Activated CD4-positive, alpha-beta T cell treated with anti-CD3 and anti-CD28 coated beads for 4 hours (primary cell): ENCODE results near the gene NFKBIA.
"Not testable (repeated sequence)": the region's sequence is repeated elsewhere in the genome, so short reads cannot be mapped to it uniquely, and the experiment has no call there.

Source experiments
- DNase-seq, 2 donors: peaks; one replicate each; pipeline ENCODE4 v3.0.0-alpha.2; 2020

The NFKBIA gene

GRCh38 chr14:35407306-35407630 is 2.7 kb upstream of the NFKBIA start:
- DNase-seq, result no peak

DNA sequence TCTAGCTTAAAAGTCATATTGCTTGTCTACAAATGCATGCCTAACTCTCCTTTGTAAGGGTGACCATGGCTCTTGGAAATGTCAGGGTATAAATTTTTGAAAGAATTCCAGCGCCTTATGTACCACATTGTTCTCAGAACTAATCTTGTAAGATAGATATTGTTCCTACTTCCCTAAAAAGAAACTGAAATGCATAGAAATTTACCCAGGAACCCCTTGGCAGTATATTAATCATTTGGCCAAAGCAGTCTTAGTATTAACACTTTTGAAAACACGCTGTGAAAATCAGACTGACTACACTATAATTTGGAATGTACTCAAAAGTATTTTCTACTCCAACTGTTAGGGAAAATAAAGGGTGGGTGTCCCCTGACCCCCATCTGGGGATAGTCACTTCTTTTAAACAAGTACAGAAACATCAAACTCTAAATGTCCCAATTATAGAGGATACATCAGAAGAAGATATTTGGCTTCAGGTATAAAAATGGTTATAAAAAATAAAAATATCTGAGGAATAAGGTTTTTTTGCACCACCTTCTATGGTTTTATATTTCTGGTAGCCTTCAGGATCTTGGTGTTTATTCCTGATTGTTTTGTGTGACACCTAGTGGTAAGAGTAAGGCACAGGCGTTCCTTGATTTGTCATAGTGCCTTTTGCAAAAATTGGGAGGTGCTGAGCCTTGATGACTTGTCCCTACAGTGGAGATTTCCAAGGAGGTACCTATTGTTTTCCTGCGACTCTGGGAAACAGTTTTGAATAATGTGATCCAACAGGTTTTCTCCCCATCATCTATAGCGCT is 2.2 kb upstream of the NFKBIA start:
- no peak for DNase-seq

- no peak for DNase-seq
These were observed 1.5 kb upstream of the NFKBIA start for GRCh38 chr14:35406090-35406489.

- DNase-seq, result no peak
These were observed 901 bp upstream of the NFKBIA start for GRCh38 chr14:35405304-35405996.

DNA sequence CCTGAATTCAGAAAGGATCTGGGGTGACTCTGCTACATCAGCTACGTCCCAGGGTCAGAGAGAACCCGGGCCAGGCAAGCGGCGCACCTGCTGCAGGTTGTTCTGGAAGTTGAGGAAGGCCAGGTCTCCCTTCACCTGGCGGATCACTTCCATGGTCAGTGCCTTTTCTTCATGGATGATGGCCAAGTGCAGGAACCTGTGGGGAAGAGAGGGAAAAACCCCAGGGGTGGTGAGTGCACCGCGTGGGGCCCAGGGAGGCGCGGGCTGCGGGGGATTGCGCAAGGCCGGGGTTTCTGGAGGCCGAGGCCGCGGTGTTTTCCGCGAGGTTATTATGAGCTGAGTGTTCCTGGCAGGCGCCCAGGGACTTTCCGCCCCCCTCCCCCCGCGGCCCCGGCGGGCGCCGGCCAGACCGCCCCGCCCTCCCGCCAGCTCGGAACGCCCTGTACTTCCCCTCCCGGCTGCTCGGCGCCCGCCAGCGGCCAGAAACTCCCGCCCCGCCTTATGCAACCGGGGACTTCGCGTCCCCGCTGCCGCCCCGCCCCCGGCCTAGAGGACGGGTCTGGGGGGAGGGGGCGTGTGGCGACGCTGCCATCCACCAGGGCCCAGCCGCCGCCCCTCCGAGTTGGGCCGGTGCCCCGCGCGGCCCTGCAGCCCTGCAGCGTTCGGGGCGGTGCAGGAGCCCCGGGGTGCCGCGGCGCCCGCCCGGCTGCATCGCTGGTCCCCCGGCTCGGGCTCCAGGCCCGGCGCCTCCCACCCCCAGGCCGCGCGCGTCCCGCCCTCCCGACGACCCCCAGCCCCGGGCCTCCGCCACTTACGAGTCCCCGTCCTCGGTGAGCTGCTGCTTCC is 723 bp downstream of the NFKBIA start:
- peak; percentile 95 for DNase-seq

- DNase-seq, result peak in 1 of 2 donors; percentile 70
These were observed 1.4 kb downstream of the NFKBIA start for GRCh38 chr14:35403114-35403602.

GRCh38 chr14:35402323-35403113 is 2.0 kb downstream of the NFKBIA start:
- peak in 1 of 2 donors; percentile 43 for DNase-seq

- DNase-seq, result peak in 1 of 2 donors; percentile 20
These were observed 2.9 kb downstream of the NFKBIA start for GRCh38 chr14:35401422-35402265.

DNA sequence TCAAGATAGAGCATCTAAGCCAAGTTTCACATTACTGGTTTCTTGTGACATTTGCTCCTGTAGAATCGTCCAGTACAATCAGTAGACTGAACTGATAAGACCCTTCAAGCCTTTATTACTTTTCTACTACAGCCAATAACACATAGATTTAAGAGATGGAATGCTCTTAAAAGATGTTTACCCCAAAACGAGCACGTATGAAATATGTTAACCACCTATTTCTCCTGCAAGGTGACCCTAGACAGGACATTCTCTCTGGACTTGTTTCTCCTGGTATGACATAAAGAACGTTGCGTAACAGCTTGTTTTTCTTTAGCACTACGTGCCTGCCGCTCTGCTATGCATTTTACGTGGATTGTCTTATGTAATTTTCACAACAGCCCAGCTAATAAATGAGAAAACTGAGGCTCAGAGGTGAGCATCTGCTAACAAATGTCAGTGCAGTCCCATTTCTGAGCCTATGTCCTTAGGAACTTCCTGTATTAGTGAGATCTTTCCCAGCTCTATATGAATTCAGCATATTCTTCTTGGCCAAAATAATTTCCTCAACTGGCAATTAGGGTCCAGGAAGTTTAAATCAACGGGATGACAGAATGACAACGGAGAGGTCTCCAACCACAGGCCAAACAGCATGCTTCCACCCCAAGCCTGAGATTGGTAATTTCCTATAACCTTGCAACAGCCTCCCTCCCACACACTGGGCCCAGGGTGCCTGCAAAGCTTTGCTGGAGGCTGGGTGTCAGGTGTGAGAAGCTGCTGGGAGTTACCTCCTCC is 3.7 kb downstream of the NFKBIA start:
- peak in 1 of 2 donors; percentile 67 for DNase-seq

- DNase-seq, result peak in 1 of 2 donors; percentile 27
These were observed 5.2 kb downstream of the NFKBIA start for GRCh38 chr14:35399083-35399937.

GRCh38 chr14:35398071-35398584 is 6.4 kb downstream of the NFKBIA start:
- no peak for DNase-seq

DNA sequence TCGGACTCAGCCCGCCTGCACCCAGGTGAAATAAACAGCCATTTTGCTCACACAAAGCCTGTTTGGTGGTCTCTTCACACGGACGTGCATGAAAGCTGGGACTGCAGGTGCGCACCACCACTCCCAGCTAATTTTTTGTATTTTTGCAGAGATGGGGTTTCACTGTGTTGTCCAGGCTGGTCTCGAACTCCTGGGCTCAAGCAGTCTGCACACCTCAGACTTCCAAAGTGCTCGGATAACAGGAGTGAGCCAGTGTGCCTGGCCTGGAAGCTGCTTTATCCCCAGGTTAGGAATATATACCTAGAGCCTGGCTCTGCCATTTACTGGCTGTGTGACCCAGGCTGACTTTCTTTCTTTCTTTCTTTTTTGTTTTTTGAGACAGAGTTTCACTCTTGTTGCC is 7.9 kb downstream of the NFKBIA start:
- not testable (repeated sequence) for DNase-seq

GRCh38 chr14:35395283-35395682 is 9.3 kb downstream of the NFKBIA start:
- no peak for DNase-seq

- DNase-seq, result no peak
These were observed 10.1 kb downstream of the NFKBIA start for GRCh38 chr14:35394326-35395013.

GRCh38 chr14:35393826-35394225 is 10.7 kb downstream of the NFKBIA start:
- DNase-seq, result no peak

GRCh38 chr14:35392103-35392502 is 12.4 kb downstream of the NFKBIA start:
- DNase-seq, result no peak

GRCh38 chr14:35391388-35391710 is 13.2 kb downstream of the NFKBIA start:
- DNase-seq, result no peak

- no peak for DNase-seq
These were observed 13.8 kb downstream of the NFKBIA start for GRCh38 chr14:35390577-35391387.
